HL-60/S4 treated with retinoic acid at 250 ng/mL for 4 days and 3 days (cell line): Measurements from ENCODE around the gene TFIP11.

Experiments used
- in situ Hi-C: fragments of 300-500 bp; cut with MboI; formaldehyde crosslinking; loops from 2 replicates; pipeline ENCODE4 v1.7.0; 2022; ENCODE audit warnings: low sequenced_read_pairs

The TFIP11 gene

DNA sequence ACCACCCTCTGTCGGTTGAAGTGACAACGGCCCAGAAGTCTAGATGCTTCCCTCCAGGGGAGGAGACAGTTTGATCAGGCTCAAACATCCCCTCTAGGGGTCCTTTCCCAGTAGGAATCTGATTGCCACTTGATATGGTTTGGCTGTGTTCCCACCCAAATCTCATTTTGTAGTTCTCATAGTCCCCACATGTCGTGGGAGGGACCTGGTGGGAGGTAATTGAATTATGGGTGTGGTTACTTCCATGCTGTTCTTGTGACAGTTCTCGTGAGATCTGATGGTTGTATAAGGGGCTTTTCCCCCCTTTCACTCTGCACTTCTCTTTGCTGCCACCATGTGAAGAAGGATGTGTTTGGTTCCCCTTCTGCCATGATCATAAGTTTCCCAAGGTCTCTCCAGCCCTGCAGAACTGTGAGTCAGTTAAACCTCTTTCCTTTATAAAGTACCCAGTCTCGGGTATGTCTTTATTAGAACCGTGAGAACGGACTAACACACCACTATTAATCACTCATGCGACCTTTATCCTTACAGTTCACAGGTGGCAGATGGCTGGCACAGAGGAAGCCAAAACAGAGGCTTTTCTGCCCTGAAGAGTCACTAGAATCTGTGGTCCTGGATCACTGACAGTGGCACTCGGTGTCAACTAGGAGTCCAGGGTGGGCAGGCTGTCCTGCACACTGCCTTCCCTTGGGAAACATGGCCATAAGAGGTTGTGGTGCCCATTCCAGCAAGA lies 61.7 kb downstream of the TFIP11 start:
- in situ Hi-C loops = no loop called here

DNA sequence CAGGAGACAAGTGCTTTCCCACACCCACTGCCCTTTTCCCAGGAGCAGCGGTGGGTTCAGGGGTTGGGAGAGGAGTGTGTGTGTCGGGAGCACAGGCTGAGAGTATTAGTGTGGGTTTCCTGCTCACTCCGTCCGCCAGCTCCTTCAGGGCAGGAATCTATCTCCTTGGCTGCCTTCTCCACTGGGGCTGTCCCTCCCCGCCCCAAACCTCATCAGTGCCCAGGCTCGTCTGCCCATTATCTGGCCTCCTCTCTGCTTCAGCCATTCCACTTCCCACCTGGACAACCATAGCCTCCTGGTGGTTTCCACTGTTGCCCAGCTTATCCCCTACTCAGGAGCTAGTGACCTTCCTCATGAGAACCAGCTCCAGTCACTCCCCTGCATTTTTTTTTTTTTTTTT lies 63.3 kb downstream of the TFIP11 start:
- in situ Hi-C loops = no loop called here

DNA sequence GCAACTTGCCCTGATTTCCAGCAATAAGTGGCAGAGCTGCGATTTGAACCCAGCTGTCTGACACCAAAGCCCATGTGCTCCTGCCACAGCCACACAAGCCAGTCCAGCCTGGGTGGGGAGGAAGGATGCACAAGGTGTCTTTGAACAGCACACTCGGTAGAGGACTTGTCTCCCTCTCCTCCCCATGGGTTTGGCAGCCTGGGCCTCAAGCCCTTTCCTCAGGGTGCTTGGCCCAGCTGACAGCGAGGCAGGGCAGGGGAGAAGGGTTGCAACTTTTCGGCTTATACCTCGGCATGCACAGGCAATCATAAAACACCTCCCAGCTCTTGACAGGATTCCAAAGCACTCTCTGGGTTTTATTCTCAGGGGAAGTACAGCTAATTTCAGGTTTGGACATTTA lies 63.9 kb downstream of the TFIP11 start:
- in situ Hi-C loops = no loop called here

DNA sequence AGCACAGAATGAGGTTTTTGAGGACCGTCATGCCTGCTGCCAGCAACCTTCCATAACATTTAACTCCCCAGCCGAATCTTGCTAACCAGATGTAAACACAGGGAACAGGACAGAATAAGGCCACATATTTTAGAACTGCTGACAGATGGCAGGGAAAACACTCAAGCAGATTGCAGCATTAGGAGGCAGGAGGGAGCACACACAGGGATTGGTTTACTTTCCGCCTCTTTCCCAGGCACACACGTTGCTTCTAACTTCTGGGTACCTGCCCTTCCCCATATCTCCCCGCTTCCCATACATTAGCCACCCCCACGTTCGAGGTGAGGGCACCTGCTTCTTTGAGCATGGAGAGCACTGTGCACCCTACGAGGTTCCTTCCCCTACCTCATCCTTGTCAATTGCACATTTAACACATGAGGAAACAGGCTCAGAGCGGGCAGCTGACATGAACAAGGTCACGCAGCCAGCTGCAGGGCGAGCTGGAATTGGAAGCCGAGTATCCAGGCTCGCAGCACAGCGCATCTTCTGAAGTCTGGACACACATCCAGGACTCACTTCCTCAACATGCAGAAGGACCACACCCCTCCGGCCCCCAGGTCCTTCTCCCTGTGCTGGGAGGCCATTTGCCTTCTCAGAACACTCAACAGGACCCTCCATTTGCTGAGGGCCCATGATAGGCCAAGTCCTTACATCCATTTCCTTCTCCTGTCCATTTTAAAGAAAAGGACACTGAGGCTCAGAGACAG lies 64.5 kb downstream of the TFIP11 start:
- in situ Hi-C loops = no loop called here

DNA sequence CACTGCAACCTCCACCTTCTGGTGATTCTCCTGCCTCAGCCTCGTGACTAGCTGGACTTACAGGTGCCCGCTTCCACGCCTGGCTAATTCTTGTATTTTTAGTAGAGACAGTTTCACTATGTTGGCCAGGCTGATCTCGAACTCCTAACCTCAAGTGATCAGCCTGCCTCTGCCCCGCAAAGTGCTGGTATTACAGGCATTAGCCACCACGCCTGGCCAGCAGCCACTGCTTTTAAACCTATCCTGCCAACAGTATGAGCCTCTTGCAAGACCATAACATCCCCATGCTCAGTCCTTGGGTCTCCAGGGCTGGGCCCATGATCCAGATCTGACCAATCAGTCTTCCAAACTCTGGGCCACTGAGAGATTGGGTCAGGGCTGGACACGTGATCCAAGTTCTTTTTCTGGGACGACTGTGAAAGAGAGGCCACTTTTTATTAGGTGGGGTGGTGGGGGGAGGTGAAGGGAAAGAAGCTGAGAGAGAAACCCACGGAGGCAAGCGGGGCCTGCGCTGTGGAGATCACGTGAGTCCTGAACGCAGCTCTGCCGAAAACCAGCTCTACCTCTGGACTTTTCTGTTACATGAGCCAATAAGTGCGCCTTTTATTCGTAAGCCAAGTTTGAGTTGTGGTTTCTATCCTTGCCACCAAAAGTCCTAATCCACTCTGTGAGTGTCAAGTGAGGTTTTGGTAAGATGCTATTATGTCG lies 65.3 kb downstream of the TFIP11 start:
- in situ Hi-C loops = no loop called here

DNA sequence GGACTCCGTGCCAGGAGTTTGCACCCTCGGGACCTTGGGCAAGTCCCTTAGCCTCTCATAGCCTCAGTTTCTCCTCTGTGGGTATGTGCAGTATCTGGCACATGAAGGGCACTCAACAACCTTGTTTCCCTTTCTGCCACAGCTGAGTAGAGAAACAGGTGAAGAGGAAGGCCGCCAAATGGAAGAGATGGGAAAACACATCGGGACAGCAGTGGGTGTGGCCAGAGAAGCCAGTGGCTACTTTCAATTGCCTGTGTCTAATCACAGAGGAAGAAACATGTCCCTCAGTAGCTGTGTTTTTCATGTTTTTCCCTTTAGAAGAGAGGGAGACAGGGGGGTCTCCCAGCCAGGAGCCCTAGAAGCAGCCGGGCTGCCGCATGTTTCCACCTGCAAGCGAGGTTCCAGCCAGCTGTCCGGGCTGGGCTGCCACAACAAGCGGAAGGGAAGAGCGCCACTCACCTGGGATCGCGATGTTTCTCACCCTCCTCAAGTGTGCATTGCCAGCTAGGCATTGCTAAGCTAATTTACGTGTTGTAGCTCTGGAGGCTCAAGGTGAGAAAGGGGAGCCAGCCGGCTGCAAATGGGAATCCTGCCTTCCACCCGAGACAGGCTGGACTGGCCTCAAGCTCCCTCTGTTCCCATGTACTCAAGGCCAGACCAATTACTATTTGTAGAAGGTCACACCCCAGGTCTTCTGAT lies 66.5 kb downstream of the TFIP11 start:
- in situ Hi-C loops = no loop called here

DNA sequence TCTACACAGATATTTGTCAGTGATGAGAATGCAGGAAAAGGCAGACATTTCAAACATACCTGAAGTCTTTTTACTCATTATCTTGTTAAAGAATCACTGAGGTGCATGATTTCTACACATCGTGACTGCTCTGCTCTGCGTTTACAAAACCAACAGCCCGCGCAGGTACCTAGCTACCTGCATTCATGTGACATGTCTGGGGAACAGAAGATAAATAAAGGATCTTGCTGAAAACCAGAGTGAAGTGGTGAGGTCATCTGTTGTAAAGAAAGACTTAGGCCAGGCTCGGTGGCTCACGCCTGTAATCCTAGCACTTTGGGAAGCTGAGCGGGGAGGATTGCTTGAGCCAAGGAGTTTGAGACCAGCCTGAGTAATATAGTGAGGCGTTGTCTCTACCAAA lies 67.5 kb downstream of the TFIP11 start:
- in situ Hi-C loops = no loop called here

DNA sequence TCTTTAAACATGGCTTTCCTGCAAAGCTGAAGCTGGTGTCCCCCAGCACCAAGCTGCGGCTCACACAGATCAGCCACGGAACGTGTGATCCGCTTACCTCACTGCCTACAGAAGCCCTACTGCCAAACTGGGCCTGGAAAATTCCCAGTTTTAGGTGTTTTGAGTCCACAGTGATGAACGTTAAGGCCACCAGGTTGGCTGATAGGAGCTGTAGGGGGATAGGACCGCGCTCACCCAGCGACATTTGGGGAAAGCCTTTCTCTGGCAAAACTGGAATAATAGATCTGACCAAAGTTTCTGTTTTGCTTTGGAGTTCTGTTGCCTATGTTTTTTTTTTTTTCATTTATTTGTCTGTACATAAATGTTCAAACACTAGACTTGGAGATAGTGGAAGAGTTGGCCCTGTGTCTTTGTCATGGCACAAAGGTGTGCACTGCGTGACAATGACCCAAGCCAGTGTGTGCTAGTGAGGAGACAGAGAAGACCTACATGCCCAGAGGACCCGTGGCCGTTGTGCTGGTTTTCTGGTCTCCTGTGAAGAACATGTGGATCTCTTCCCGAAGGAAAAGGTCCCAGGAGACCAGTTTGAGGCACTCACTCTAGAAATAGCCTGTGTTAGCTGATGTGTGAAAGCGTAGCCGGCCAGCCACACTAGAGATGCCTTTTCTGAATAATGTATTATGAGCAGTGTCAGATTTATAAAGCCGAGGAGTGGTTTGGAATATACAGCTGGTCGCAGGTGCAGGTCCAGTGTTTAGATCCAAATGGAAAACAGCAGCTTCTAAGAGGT lies 68.2 kb downstream of the TFIP11 start:
- in situ Hi-C loops = no loop called here

DNA sequence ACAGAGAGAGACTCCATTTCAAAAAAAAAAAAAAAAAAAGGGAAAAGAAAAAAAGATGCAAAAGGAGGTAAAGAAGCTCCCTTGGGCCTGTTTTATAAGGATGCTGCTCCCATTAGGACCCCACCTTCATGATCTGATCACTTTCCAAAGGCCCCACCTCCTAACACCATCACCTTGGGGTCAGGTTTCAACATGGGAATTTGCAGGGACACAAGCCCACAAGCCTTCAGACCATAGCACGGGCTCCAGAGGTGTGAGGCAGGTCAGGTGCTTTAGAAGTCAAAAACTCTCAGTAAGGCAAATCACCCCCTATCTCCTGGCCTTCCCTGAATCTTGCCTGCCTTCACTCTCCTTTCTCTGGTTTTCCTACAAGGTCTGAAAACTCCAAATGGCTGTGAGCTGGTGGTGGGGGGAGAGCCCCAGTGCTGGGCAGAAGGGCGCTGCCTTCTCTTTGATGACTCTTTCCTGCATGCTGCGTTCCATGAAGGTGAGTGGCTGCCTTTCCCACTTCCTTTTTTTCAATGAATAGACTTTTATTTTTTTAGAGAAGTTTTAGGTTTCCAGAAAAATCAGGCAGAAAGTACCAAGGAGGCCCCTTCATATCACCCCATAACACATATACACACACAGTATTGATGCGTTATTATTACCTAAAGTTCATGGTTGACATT lies 70.1 kb downstream of the TFIP11 start:
- in situ Hi-C loops = no loop called here
